ENCODE results near the gene FBRSL1. TPM values are rescaled to one million over a fixed set of nuclear protein-coding genes. Genes with fewer than 3 reads are reported as not detected.

Gene FBRSL1
- total RNA-seq = 4.9 and 10.6 TPM in 2 replicates

DNA sequence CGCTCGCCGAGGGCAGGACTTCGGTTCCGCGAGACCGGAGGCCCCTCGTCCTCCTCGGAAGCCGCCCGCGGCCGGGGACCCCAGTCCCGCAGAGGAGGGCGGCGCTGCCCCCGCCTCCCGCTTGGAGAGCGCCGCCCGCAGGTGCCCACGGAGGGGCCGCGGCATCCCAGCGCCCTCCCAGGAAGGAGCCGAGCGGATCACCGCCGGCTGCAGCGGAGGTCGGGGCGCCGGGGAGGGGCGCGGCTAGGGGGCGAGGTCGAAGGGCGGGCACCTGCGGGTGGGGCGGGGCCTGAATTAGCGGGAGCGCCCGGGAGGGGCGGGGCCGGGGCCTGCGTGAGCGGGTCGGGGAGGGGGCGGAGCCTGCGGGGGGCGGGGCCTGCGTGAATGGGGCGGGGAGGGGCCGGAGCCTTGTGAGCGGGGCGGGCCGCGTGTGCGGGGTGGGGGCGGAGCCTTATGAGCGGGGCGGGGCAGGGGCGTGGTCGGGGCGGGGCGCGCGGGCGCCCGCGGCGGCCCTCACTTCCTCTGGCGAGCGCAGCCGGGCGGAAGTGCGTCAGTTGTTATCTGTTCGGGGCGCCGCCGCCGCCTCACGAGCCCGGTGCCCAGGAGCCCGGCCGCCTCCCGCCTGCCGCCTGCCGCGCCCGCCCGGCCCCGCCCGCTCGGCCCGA, at the start of gene FBRSL1:
TSS of gene FBRSL1 (plus strand) at position 550 of the 665 bp plus-strand sequence.

Other genes starting within 250 kb of the FBRSL1 start
- gene GALNT9, start 160.6 kb upstream of the FBRSL1 start, total RNA-seq = not detected in 2 replicates
- gene LRCOL1, start 120.4 kb downstream of the FBRSL1 start, total RNA-seq = 0.24 TPM in 1 of 2 replicates, not detected in the other
- not detected in 2 replicates for gene P2RX2, start 128.6 kb downstream of the FBRSL1 start, total RNA-seq
- 6.5 and 19.2 TPM in 2 replicates for gene POLE, start 197.2 kb downstream of the FBRSL1 start, total RNA-seq
- gene PXMP2, start 197.4 kb downstream of the FBRSL1 start, total RNA-seq = 6.0 and 9.9 TPM in 2 replicates
- 96.1 and 120 TPM in 2 replicates for gene PGAM5, start 220.7 kb downstream of the FBRSL1 start, total RNA-seq